ENCODE results near the gene POMGNT2.

DNA sequence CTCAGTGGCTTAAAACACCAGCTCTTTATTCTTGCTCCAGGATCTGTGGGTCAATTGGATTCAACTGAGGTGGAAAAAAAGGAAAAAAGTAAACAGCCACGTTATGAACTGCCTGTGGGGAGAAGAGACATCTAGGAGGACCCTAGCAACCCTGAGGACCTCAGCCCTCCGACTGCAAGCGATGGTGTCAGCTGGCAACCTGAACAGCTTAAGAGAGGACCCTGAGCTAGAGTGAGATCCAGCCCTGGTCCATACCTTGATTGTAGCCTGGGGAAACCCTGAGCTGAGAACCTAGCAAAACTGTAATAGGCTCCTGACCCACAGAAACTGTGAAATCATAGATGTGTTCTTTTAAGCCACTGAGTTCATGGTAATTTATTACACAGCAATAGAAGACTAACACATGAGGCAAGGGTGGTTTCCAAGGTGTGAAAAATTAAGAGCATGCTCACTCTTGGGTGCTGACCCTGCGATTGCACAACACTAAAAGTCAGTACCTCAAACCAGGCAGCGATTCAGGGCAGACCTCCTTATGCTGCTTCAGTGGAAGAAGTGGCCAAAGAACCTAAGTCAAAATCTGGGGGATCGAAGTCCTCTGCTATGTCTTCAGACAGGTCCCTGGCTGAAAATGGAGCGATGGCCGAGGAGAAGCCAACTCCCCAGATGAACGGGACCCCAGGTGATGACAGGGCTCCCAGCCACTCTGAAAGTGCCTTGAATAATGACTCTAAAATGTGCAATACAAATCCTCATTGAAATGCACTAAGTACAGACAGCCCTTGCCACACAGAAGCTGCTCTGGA lies 69.1 kb downstream of the POMGNT2 start:
- TF ChIP-seq, protein P1, sequence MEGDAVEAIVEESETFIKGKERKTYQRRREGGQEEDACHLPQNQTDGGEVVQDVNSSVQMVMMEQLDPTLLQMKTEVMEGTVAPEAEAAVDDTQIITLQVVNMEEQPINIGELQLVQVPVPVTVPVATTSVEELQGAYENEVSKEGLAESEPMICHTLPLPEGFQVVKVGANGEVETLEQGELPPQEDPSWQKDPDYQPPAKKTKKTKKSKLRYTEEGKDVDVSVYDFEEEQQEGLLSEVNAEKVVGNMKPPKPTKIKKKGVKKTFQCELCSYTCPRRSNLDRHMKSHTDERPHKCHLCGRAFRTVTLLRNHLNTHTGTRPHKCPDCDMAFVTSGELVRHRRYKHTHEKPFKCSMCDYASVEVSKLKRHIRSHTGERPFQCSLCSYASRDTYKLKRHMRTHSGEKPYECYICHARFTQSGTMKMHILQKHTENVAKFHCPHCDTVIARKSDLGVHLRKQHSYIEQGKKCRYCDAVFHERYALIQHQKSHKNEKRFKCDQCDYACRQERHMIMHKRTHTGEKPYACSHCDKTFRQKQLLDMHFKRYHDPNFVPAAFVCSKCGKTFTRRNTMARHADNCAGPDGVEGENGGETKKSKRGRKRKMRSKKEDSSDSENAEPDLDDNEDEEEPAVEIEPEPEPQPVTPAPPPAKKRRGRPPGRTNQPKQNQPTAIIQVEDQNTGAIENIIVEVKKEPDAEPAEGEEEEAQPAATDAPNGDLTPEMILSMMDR (conservative IDR thresholded peaks at IDR 0.05; ENCODE audit: low read length): no peak
- TF ChIP-seq EZH2phosphoT487 (IDR thresholded peaks at IDR 0.05; ENCODE audit: borderline replicate concordance): no peak
